SK-N-MC (cell line): ENCODE data around the gene CDH4.

Experiments
- DNase-seq: peaks from one replicate; pipeline ENCODE4 v3.0.0-alpha.2; 2011; ENCODE audit warnings: low read depth, low spot score
- H3K27ac ChIP-seq: fragments of 200-600 bp; sonication (generic); 2 replicates; pipeline ENCODE4 v1.5.1; 2016; ENCODE audit warnings: mixed run types
- H3K36me3 ChIP-seq: fragments of 200-600 bp; sonication (generic); 2 replicates; pipeline ENCODE4 v1.6.1; 2017; ENCODE audit warnings: antibody characterized with exemption, low read length, mixed read lengths; ENCODE audit not compliant: insufficient read depth
- H3K4me3 ChIP-seq: fragments of 200-600 bp; sonication (generic); 2 replicates; pipeline ENCODE4 v1.5.1; 2016
- H3K9ac ChIP-seq: fragments of 200-600 bp; sonication (generic); 2 replicates; pipeline ENCODE4 v1.8.0; 2017; ENCODE audit warnings: mixed run types, mixed read lengths; ENCODE audit not compliant: insufficient read length
- H3K9me3 ChIP-seq: fragments of 200-600 bp; sonication (generic); 2 replicates; pipeline ENCODE4 v1.6.1; 2017; ENCODE audit warnings: low read depth, mild to moderate bottlenecking, antibody characterized with exemption, low read length, moderate library complexity, mixed read lengths
- EZH2 ChIP-seq: fragments of 200-600 bp; sonication (generic); IDR thresholded peaks from one replicate; pipeline ENCODE4 v1.6.1; 2017; ENCODE audit warnings: antibody characterized with exemption
- FOXP2 ChIP-seq: optimal IDR thresholded peaks from 2 replicates; pipeline ENCODE3; 2011; ENCODE audit warnings: mild to moderate bottlenecking, moderate library complexity; ENCODE audit not compliant: insufficient read depth; ENCODE audit errors: extremely low read length, control extremely low read depth
- POLR2AphosphoS5 ChIP-seq: IDR thresholded peaks from 2 replicates; pipeline ENCODE4 v1.6.1; 2012; ENCODE audit warnings: mild to moderate bottlenecking, low read depth, low read length, borderline replicate concordance

Gene CDH4

DNA sequence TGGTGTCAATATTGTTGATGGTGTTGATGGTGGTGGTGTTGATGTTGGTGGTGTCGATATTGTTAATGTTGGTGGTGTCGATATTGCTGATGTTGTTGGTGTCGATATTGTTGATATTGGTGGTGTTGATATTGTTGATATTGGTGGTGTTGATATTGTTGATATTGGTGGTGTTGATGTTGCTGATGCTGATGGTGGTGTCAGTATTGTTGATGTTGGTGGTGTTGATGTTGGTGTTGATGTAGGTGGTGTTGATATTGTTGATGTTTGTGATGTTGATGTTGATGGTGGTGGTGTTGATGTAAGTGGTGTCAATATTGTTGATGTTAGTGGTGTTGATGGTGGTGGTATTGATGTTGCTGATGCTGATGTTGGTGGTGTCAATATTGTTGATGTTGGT, 240.0 kb downstream of the CDH4 start:
- H3K4me3 ChIP-seq: no peak overlapping the region
- H3K27ac ChIP-seq: no peak overlapping the region
- no peak for TF ChIP-seq FOXP2
- TF ChIP-seq EZH2: no peak
- no peak overlapping the region for H3K9ac ChIP-seq
- no peaks in the 10 kb centered on the region for H3K36me3 ChIP-seq
- no peak for DNase-seq
- no peaks in the 10 kb centered on the region for H3K9me3 ChIP-seq

DNA sequence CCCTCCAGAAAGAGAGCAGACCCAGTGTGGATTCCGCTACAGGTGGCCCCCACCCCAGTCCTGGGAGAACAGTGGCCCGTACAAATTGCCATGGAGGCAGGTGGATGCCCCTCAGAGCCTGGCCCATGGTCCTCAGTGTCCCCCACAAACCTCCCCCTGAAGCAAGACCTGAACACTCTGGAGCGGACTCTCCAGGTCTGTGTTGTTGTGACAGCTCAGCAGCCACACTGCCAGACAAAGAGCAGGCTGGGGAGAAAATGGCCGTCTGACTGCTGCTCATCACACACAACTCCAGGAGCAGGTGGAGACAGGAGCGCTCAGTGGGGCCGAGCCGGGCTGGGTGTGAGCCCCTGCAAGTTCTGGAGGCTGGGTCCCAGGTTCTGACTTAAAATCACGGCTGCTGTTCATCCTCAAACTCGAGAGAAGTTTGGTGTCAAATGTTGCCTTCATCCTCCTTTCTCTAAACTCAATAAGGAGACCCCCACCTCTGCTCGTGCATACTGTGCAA, 241.8 kb downstream of the CDH4 start:
- TF ChIP-seq EZH2: no peak
- no peak for TF ChIP-seq FOXP2
- no peak for TF ChIP-seq POLR2AphosphoS5
- no peak overlapping the region for H3K4me3 ChIP-seq
- H3K27ac ChIP-seq: no peak overlapping the region
- H3K9ac ChIP-seq: no peak overlapping the region
- H3K36me3 ChIP-seq: no peaks in the 10 kb centered on the region
- no peak for DNase-seq
- H3K9me3 ChIP-seq: no peaks in the 10 kb centered on the region

DNA sequence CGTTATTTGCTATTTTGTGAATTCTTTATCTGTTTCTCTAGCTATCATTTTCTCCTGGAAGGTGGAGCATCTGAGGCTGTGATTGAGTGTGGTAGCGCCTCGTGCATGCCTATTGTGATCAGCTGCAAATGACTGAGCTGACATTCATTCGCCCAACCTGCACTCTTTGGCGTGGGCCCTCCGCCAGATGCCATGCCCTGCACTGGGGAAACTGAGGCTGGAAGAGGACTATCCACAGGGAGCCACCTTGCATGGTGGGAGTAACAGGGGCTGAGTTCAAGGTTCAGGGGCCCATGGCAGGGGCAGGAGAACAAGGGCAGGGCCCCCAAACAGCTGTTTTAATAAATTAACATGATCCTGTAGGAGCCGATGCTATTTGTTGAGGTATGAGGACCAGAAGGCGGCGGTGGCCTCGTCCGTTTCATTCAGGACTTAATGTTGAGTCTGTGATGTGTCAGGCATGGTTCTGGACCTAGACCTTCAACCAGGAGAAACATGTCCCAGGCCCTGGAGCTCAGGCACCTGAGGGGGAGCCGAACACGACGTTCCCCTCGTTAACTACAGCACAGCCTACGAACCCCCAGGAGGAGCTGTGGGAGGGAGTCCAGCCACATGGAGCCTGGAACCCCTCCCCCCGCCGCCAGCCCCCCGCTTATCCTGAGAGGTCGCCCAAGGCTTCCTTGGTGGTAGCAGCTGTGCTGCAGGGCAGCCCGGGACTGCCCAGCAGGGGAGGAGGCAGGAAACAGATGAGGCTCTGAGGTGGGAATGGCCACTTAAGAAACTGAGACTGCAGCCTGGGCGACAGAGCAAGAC, 242.9 kb downstream of the CDH4 start:
- no peak for TF ChIP-seq EZH2
- TF ChIP-seq POLR2AphosphoS5: no peak
- TF ChIP-seq FOXP2: no peak
- no peak overlapping the region for H3K4me3 ChIP-seq
- no peaks in the 10 kb centered on the region for H3K9me3 ChIP-seq
- H3K36me3 ChIP-seq: no peaks in the 10 kb centered on the region
- no peak overlapping the region for H3K27ac ChIP-seq
- H3K9ac ChIP-seq: no peak overlapping the region
- DNase-seq: no peak

GRCh38 chr20:61497029-61497627, 245.1 kb downstream of the CDH4 start:
- no peaks in the 10 kb centered on the region for H3K36me3 ChIP-seq
- DNase-seq: no peak
- no peak overlapping the region for H3K4me3 ChIP-seq
- H3K9ac ChIP-seq: no peak overlapping the region
- TF ChIP-seq FOXP2 (no peak), POLR2AphosphoS5 (no peak), EZH2 (no peak)
- H3K9me3 ChIP-seq: no peaks in the 10 kb centered on the region
- no peak overlapping the region for H3K27ac ChIP-seq

- H3K4me3 ChIP-seq: peak overlapping the region; percentile 62
- no peak for DNase-seq
- H3K36me3 ChIP-seq: no peaks in the 10 kb centered on the region
- TF ChIP-seq FOXP2 (no peak), POLR2AphosphoS5 (no peak), EZH2 (no peak)
- H3K27ac ChIP-seq: no peak overlapping the region
- no peaks in the 10 kb centered on the region for H3K9me3 ChIP-seq
- H3K9ac ChIP-seq: no peak overlapping the region
These were observed 247.9 kb downstream of the CDH4 start for GRCh38 chr20:61499859-61500554.

GRCh38 chr20:61500791-61501321, 248.8 kb downstream of the CDH4 start:
- Histone ChIP-seq H3K27ac (peak overlapping the region; percentile 32; the same call in 1 of the 2 replicates), H3K9me3 (no peaks in the 10 kb centered on the region), H3K9ac (no peak overlapping the region), H3K36me3 (no peaks in the 10 kb centered on the region), H3K4me3 (peak overlapping the region; percentile 62)
- DNase-seq: peak; percentile 72
- TF ChIP-seq EZH2 (no peak), POLR2AphosphoS5 (no peak), FOXP2 (no peak)

GRCh38 chr20:61502433-61502832, 250.4 kb downstream of the CDH4 start:
- Histone ChIP-seq H3K9ac (no peak overlapping the region), H3K4me3 (no peak overlapping the region), H3K36me3 (no peaks in the 10 kb centered on the region), H3K27ac (no peak overlapping the region), H3K9me3 (no peaks in the 10 kb centered on the region)
- no peak for DNase-seq
- TF ChIP-seq EZH2 (no peak), FOXP2 (no peak), POLR2AphosphoS5 (no peak)

DNA sequence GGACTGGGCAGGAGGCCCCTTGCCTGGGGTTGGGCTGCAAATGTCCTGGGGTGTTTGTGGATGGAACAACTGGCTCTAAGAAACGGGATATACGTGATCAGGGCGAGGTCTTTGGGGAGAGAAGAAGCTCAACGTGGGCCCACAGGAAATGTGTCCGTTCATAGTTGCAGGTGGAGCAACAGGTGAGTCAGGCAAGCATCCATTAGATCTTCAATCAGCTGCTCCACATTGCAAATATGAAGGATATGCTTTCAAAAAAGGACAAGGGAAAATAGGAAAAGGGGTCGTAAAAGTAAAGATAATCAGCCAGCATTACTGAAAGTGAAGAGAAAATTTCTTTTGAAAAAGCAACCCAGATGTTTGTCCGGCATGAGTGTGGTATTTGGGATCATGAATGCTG, 251.0 kb downstream of the CDH4 start:
- H3K4me3 ChIP-seq: no peak overlapping the region
- H3K9me3 ChIP-seq: no peaks in the 10 kb centered on the region
- H3K9ac ChIP-seq: no peak overlapping the region
- no peaks in the 10 kb centered on the region for H3K36me3 ChIP-seq
- TF ChIP-seq FOXP2 (no peak), EZH2 (no peak), POLR2AphosphoS5 (no peak)
- no peak overlapping the region for H3K27ac ChIP-seq
- DNase-seq: no peak
